Neural crest cell (in vitro differentiated cells): ENCODE data around the gene GATA5. TPM values are rescaled to one million over a fixed set of nuclear protein-coding genes. Genes with fewer than 3 reads are reported as not detected.
A peak's percentile ranks its signal among the peaks of the same experiment; 100 is the strongest.

Experiments
- DNase-seq: peaks from one replicate; pipeline ENCODE4 v3.0.0; 2021; ENCODE audit warnings: low read depth, mixed read lengths, low spot score
- H3K27ac Mint-ChIP-seq: one replicate; pipeline ENCODE4 v1.8.0; 2021; ENCODE audit warnings: mild to moderate bottlenecking, mixed read lengths; ENCODE audit not compliant: unreplicated experiment
- H3K27me3 Mint-ChIP-seq: 2 replicates; pipeline ENCODE4 v1.8.0; 2021; ENCODE audit warnings: low read depth, mild to moderate bottlenecking, mixed read lengths
- H3K36me3 Mint-ChIP-seq: 2 replicates; pipeline ENCODE4 v1.8.0; 2021; ENCODE audit warnings: low read depth, mild to moderate bottlenecking, mixed read lengths
- H3K4me1 Mint-ChIP-seq: 2 replicates; pipeline ENCODE4 v1.8.0; 2021; ENCODE audit warnings: mixed read lengths
- H3K4me3 Mint-ChIP-seq: one replicate; pipeline ENCODE4 v1.8.0; 2021; ENCODE audit warnings: mild to moderate bottlenecking, mixed read lengths
- H3K9me3 Mint-ChIP-seq: 2 replicates; pipeline ENCODE4 v1.8.0; 2021; ENCODE audit warnings: mixed read lengths
- total RNA-seq: library from RNA; stranded (reverse); gene quantifications from 2 replicates; pipeline ENCODE4 v1.2.1, GENCODE V29; 2021
- TF ChIP-seq, protein P1 (sequence below): fragments of 200-600 bp; sonication (generic); conservative IDR thresholded peaks from 2 replicates; pipeline ENCODE4 v1.5.0; 2021; ENCODE audit warnings: antibody characterized with exemption, mild to moderate bottlenecking

The GATA5 gene
- total RNA-seq, 1 donor from 2014 or later = not detected

DNA sequence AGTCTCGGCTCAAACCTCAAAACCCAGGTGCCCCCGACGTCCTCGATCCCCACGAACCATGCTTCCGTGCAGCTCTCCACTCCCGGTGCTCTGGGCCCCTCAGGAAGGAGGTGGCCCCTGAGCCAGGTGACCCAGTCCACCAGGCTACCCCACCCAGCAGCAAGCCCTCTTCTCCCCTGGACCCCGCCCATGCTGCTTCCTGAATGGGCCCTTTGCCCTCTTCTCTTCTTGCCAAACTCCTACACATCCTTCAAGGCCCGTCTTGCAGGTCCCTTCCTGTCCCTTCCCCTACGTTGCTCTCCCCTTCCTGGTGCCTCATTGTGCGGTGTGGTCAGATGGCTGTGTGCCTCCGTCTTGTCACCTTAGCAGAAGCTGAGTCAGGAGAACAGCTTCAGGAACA lies 3.4 kb upstream of the GATA5 start:
- no peak overlapping the region for H3K27ac Mint-ChIP-seq
- H3K27me3 Mint-ChIP-seq = peaks cover 79% of the 10 kb centered on the region
- no peaks in the 10 kb centered on the region for H3K36me3 Mint-ChIP-seq
- no peak for DNase-seq
- no peaks in the 10 kb centered on the region for H3K9me3 Mint-ChIP-seq
- H3K4me1 Mint-ChIP-seq = no peaks in the 10 kb centered on the region
- H3K4me3 Mint-ChIP-seq = no peak overlapping the region
- TF ChIP-seq, protein P1, sequence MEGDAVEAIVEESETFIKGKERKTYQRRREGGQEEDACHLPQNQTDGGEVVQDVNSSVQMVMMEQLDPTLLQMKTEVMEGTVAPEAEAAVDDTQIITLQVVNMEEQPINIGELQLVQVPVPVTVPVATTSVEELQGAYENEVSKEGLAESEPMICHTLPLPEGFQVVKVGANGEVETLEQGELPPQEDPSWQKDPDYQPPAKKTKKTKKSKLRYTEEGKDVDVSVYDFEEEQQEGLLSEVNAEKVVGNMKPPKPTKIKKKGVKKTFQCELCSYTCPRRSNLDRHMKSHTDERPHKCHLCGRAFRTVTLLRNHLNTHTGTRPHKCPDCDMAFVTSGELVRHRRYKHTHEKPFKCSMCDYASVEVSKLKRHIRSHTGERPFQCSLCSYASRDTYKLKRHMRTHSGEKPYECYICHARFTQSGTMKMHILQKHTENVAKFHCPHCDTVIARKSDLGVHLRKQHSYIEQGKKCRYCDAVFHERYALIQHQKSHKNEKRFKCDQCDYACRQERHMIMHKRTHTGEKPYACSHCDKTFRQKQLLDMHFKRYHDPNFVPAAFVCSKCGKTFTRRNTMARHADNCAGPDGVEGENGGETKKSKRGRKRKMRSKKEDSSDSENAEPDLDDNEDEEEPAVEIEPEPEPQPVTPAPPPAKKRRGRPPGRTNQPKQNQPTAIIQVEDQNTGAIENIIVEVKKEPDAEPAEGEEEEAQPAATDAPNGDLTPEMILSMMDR = no peak

DNA sequence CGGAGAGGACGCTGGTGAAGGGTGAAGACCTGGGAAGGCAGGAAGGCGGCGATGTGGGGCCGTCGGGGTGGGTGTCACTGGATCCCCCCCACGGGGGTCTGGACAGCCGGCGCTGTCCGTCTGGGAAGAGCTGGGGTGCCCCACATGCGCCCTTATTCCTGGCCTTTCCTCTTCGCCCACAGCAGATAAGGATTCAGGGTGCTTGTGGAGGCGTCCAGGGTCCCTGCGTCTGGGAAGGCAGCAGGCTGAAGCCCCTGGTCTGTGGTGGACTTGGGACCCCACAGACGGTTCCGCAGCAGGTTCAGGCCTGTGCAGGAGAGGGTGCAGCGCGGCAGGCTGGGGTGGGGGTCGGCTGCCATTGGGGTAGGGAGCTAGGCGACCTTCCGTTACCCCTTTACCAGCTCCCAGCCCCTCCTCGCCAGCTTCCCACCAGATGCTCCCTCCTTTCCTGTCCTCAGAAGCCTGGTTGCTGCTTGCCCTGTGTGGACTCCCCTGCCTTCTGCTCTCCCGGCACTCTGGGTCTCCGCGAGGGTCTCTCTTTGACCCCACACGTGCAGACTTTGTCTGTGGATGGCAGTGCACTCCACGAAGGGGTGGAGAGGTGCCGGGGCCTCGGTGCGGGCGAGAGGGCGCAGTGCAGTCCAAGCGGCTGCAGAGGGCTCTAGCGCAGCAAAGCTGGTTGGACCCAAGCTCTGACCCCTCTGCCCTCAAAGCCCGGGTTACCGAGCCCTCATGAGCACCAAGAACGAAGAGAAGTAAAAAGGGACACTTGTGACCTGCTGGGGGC lies 2.1 kb upstream of the GATA5 start:
- peaks cover 78% of the 10 kb centered on the region for H3K27me3 Mint-ChIP-seq
- peak overlapping the region; percentile 59 for H3K4me3 Mint-ChIP-seq
- TF ChIP-seq, protein P1 = peak; percentile 37

DNA sequence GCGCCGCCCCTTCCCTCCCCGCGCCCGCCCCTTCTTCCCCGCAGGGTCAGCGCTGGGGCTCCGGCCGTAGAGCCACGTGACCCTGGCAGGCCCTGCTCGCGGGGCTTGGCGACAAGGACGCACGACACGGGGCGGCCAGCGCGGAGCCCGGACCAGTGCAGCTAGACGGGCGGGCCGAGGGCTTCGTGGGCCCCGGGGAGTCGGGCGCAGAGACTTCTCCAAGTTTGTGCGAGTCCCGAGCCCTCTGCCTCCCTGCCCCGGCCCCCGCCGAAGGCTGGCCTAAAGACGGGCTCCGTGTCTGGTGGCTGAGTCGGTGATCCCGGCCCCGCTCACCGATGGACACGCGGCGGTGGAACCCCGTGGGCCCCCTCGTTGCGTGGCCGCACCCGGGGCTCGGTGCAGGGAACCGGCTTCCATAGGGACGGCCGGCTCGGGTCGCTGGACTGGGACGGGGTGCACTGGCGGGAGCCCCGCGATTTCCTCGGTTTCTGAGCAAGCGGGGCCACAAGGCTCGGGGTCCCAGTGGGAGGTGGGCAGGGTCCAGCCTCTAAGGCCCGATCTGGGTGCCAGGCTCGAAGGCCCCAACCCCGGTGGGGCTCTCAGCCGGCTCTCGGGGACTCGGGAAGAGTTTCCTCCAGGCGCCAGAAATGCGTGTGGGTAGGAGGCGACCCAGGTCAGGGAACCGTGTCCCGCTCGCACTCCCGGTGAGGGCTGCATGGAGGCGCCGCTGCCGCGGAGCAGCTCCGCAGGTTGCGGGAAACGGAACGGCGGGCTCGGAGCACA lies 452 bp upstream of the GATA5 start:
- no peak for DNase-seq
- H3K9me3 Mint-ChIP-seq = no peaks in the 10 kb centered on the region
- TF ChIP-seq, protein P1 = no peak
- H3K4me3 Mint-ChIP-seq = no peak overlapping the region
- peaks cover 72% of the 10 kb centered on the region for H3K27me3 Mint-ChIP-seq
- no peaks in the 10 kb centered on the region for H3K4me1 Mint-ChIP-seq
- H3K36me3 Mint-ChIP-seq = no peaks in the 10 kb centered on the region
- H3K27ac Mint-ChIP-seq = no peak overlapping the region

More for the DNA sequence above, 2.1 kb upstream of the GATA5 start:
- no peaks in the 10 kb centered on the region for H3K4me1 Mint-ChIP-seq
- no peaks in the 10 kb centered on the region for H3K36me3 Mint-ChIP-seq
- no peak overlapping the region for H3K27ac Mint-ChIP-seq
- no peak for DNase-seq
- no peaks in the 10 kb centered on the region for H3K9me3 Mint-ChIP-seq

DNA sequence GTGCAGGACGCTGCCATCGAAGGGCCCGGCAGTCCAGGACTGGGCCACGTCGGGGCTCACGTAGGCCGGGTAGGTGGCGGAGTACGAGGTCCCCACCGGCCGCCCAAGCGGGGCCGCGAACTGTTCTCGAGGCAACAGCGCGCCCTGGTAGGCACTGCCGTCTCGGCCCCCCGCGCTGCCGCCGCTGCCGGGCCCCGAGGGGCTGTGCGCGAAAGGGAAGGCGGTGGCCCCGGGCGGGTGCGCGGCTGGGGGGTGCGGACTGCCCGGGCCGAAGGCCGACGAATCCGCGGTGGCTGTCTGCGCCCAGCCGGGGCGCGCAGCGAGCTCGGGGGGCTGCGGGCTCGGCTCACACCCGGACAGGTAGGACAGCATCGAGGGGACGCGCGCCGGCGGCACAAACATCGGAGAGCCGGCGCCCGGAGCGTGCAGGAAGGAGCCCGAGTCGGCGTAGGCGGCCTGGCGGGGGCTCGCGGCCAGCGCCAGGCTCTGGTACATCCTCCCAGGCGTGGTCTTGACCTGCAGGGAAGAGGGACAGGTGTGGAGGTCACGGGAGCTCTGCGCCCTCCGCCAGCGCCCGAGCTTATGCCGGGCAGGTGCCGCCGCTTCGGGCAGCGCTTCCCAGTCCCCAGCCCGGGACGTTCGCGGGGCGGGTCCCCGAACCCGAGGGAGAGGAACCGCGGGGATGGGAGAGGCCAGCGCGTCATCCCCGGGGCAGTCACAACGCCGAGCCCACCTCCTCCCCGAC lies 596 bp downstream of the GATA5 start:
- Mint-ChIP-seq H3K4me3 (no peak overlapping the region), H3K4me1 (peaks cover 2% of the 10 kb centered on the region), H3K27ac (no peak overlapping the region), H3K27me3 (peaks cover 70% of the 10 kb centered on the region), H3K9me3 (no peaks in the 10 kb centered on the region), H3K36me3 (no peaks in the 10 kb centered on the region)
- DNase-seq = no peak
- TF ChIP-seq, protein P1 = no peak

DNA sequence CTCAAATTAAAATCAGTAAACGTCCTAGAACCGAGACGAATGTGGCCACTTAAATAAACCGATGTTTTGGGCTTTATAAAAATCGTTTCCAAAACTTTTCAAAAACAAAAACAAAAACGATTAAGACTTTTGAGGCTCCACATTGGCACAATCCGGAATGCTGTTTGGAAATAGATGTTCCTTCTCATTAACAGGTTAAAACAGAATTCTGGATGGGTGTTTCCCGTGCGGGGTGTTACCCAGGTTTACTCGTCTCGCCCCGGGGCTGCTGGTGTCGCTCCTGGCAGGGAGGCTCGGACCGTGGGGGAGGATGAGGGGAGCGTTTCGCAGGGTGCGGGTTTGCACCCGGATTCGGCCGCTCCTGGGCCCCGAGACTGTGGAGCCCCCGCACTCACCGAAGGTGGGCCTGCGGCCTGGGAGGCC lies 1.2 kb downstream of the GATA5 start:
- H3K4me1 Mint-ChIP-seq = peaks cover 8% of the 10 kb centered on the region
- H3K27me3 Mint-ChIP-seq = peaks cover 73% of the 10 kb centered on the region
- H3K4me3 Mint-ChIP-seq = peak overlapping the region; percentile 34
- H3K9me3 Mint-ChIP-seq = no peaks in the 10 kb centered on the region
- H3K27ac Mint-ChIP-seq = no peak overlapping the region
- DNase-seq = no peak
- no peaks in the 10 kb centered on the region for H3K36me3 Mint-ChIP-seq
- TF ChIP-seq, protein P1 = no peak
